ENCODE measurements around the gene PDE11A.

DNA sequence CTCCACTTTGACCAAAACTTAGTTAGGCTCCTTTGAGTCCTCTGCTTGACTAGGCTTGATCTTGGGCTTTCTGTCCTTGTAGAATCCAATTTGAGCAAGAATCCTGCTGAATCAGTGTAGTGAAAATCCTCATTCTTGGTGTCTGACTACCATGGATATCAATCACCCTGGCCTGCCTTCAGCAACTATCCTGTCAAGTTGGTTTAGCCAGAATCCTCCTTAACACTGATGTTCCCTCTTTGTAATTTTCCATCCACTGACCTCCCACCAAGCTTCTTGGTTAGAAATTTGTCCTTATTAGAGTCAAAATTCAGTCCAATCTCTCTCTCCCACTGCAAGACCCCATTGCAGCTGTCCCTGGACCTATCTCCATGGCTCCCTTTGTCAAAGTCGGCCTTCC, 39.2 kb upstream of the PDE11A start:
- TF ChIP-seq, protein P1, sequence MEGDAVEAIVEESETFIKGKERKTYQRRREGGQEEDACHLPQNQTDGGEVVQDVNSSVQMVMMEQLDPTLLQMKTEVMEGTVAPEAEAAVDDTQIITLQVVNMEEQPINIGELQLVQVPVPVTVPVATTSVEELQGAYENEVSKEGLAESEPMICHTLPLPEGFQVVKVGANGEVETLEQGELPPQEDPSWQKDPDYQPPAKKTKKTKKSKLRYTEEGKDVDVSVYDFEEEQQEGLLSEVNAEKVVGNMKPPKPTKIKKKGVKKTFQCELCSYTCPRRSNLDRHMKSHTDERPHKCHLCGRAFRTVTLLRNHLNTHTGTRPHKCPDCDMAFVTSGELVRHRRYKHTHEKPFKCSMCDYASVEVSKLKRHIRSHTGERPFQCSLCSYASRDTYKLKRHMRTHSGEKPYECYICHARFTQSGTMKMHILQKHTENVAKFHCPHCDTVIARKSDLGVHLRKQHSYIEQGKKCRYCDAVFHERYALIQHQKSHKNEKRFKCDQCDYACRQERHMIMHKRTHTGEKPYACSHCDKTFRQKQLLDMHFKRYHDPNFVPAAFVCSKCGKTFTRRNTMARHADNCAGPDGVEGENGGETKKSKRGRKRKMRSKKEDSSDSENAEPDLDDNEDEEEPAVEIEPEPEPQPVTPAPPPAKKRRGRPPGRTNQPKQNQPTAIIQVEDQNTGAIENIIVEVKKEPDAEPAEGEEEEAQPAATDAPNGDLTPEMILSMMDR (IDR thresholded peaks at IDR 0.05): no peak
- TF ChIP-seq POLR2AphosphoS5 (IDR thresholded peaks at IDR 0.05) (no peak), POLR2A (IDR thresholded peaks at IDR 0.05) (no peak)
